IMR-90 (cell line): ENCODE data around the gene USB1. TPM values are rescaled to one million over a fixed set of nuclear protein-coding genes. Genes with fewer than 3 reads are reported as not detected.

ENCODE experiments used
- ATAC-seq: fragments of 200-7000 bp; cut with Tn5 transposase; 2 replicates; pipeline ENCODE4 v1.9.1; 2020; ENCODE audit warnings: low read depth, mild to moderate bottlenecking, moderate library complexity
- BruUV-seq: library from RNA; stranded (reverse); fragments of 400-500 nt; replicated peaks from 2 replicates; lab custom pipeline; 2021; lab: Mats Ljungman, UMichigan
- CTCF ChIA-PET: fragments of 300-600 bp; formaldehyde crosslinking; extraction: SDS; loops from one replicate; lab custom pipeline; 2021; ENCODE audit warnings: antibody characterized with exemption; lab: Yijun Ruan, JAX
- POLR2A ChIA-PET: fragments of 300-600 bp; sonication (Branson Sonifier 250); formaldehyde crosslinking; loops from one replicate; lab custom pipeline; 2022; ENCODE audit warnings: antibody characterized with exemption; ENCODE audit not compliant: unreplicated experiment; lab: Charles Lee
- DNase-seq: peaks from one replicate; pipeline ENCODE4 v3.0.0; 2013
- H2AFZ ChIP-seq: replicated peaks from 2 replicates; pipeline ENCODE3; 2013; ENCODE audit warnings: low read length, mild to moderate bottlenecking; ENCODE audit not compliant: poor library complexity
- H2AK5ac ChIP-seq: 2 replicates; pipeline ENCODE4 v1.6.1; 2013; ENCODE audit warnings: low read depth, low read length, inconsistent platforms
- H2AK9ac ChIP-seq: replicated peaks from 2 replicates; pipeline ENCODE3; 2013; ENCODE audit warnings: mild to moderate bottlenecking, low read depth, low read length, moderate library complexity; ENCODE audit not compliant: poor library complexity
- H2BK120ac ChIP-seq: 2 replicates; pipeline ENCODE4 v1.6.1; 2013; ENCODE audit warnings: low read depth, low read length, inconsistent platforms
- H2BK15ac ChIP-seq: 3 replicates; pipeline ENCODE4 v1.6.1; 2013; ENCODE audit warnings: low read depth, low read length, inconsistent platforms
- H2BK20ac ChIP-seq: 2 replicates; pipeline ENCODE4 v1.6.1; 2013; ENCODE audit warnings: low read depth, mild to moderate bottlenecking, inconsistent platforms, low read length, moderate library complexity
- H2BK5ac ChIP-seq: 2 replicates; pipeline ENCODE4 v1.6.1; 2013; ENCODE audit warnings: mild to moderate bottlenecking, low read depth, low read length, inconsistent platforms; ENCODE audit not compliant: poor library complexity, severe bottlenecking
- H3K14ac ChIP-seq: replicated peaks from 2 replicates; pipeline ENCODE4 v1.6.1; 2013; ENCODE audit warnings: low read depth, low read length, inconsistent platforms
- H3K18ac ChIP-seq: 2 replicates; pipeline ENCODE4 v1.6.1; 2013; ENCODE audit warnings: low read depth, low read length, control low read depth
- H3K23ac ChIP-seq: 2 replicates; pipeline ENCODE4 v1.6.1; 2013; ENCODE audit warnings: low read depth, low read length, inconsistent platforms
- H3K27ac ChIP-seq: 2 replicates; pipeline ENCODE4 v1.5.1; 2013; ENCODE audit warnings: mild to moderate bottlenecking, control low read depth, low read length; ENCODE audit not compliant: insufficient read depth
- H3K27me3 ChIP-seq: 2 replicates; pipeline ENCODE4 v1.6.1; 2013; ENCODE audit warnings: low read length; ENCODE audit not compliant: control insufficient read depth, insufficient read depth
- H3K36me3 ChIP-seq: 2 replicates; pipeline ENCODE4 v1.6.1; 2013; ENCODE audit warnings: low read length, mixed read lengths; ENCODE audit not compliant: control insufficient read depth, insufficient read depth
- H3K4ac ChIP-seq: 2 replicates; pipeline ENCODE4 v1.6.1; 2013; ENCODE audit warnings: low read depth, low read length, inconsistent platforms
- H3K4me1 ChIP-seq: 2 replicates; pipeline ENCODE4 v1.6.1; 2013; ENCODE audit warnings: low read length, mixed read lengths; ENCODE audit not compliant: control insufficient read depth, insufficient read depth
- H3K4me2 ChIP-seq: 2 replicates; pipeline ENCODE4 v1.6.1; 2013; ENCODE audit warnings: low read depth, mild to moderate bottlenecking, control low read depth, low read length, moderate library complexity
- H3K4me3 ChIP-seq: 2 replicates; pipeline ENCODE4 v1.5.1; 2013; ENCODE audit warnings: low read depth, mild to moderate bottlenecking, control low read depth, low read length, moderate library complexity; ENCODE audit not compliant: insufficient read depth
- H3K56ac ChIP-seq: 2 replicates; pipeline ENCODE4 v1.6.1; 2013; ENCODE audit warnings: low read length, inconsistent platforms; ENCODE audit not compliant: insufficient read depth; ENCODE audit errors: extremely low read depth
- H3K79me1 ChIP-seq, 2 experiments: 2 replicates each; pipeline ENCODE4 v1.6.1; 2013; ENCODE audit warnings: low read length in 2 of 2, inconsistent platforms in 1 of 2, low read depth in 1 of 2
- H3K9ac ChIP-seq: 2 replicates; pipeline ENCODE4 v1.6.1; 2013; ENCODE audit warnings: low read depth, low read length, control low read depth
- H3K9me1 ChIP-seq: 2 replicates; pipeline ENCODE4 v1.6.1; 2013; ENCODE audit warnings: low read length, inconsistent platforms; ENCODE audit not compliant: insufficient read depth
- H3K9me3 ChIP-seq: 2 replicates; pipeline ENCODE4 v1.6.1; 2013; ENCODE audit warnings: low read length; ENCODE audit not compliant: control insufficient read depth, insufficient read depth
- H4K20me1 ChIP-seq: 2 replicates; pipeline ENCODE4 v1.6.1; 2013; ENCODE audit warnings: low read length, inconsistent platforms; ENCODE audit not compliant: insufficient read depth
- H4K5ac ChIP-seq: 2 replicates; pipeline ENCODE4 v1.6.1; 2013; ENCODE audit warnings: mild to moderate bottlenecking, low read depth, low read length, control low read depth
- H4K8ac ChIP-seq, 2 experiments: 2 replicates each; pipeline ENCODE4 v1.6.1; 2013; ENCODE audit warnings: low read depth in 2 of 2, low read length in 2 of 2, control low read depth in 1 of 2, inconsistent platforms in 1 of 2
- H4K91ac ChIP-seq: 2 replicates; pipeline ENCODE4 v1.6.1; 2013; ENCODE audit warnings: low read depth, low read length, inconsistent platforms; ENCODE audit not compliant: insufficient read depth
- ELK1 ChIP-seq: fragments of 150-350 bp; IDR thresholded peaks from 2 replicates; pipeline ENCODE4 v1.6.1; 2016; ENCODE audit warnings: low read depth, mild to moderate bottlenecking, low read length, moderate library complexity, borderline replicate concordance
- MAFK ChIP-seq: IDR thresholded peaks from 2 replicates; pipeline ENCODE4 v1.6.1; 2012; ENCODE audit warnings: low read depth, low read length, improper control_type of control experiment
- MXI1 ChIP-seq: IDR thresholded peaks from 2 replicates; pipeline ENCODE4 v1.6.1; 2012; ENCODE audit warnings: low read depth, mild to moderate bottlenecking, low read length, moderate library complexity, borderline replicate concordance
- RFX5 ChIP-seq: IDR thresholded peaks from 2 replicates; pipeline ENCODE4 v1.8.0; 2012; ENCODE audit warnings: low read depth, mild to moderate bottlenecking, low read length, moderate library complexity
- SMC3 ChIP-seq: fragments of 150-350 bp; IDR thresholded peaks from 2 replicates; pipeline ENCODE4 v1.6.1; 2016; ENCODE audit warnings: low read depth, mild to moderate bottlenecking, antibody characterized with exemption, low read length, moderate library complexity
- USF2 ChIP-seq: fragments of 150-350 bp; IDR thresholded peaks from 2 replicates; pipeline ENCODE4 v1.6.1; 2017; ENCODE audit warnings: mild to moderate bottlenecking, antibody characterized with exemption, low read length, low read depth
- WGBS, 2 experiments: methylation state at CpG; one replicate each; pipeline versions ENCODE4 v1.1.5 to v1.1.7; 2013; ENCODE audit warnings: missing lambda C conversion rate in 2 of 2; ENCODE audit not compliant: insufficient read length in 1 of 2; ENCODE audit errors: extremely low coverage in 2 of 2; 5-methylcytosine and 5-hydroxymethylcytosine counted together
- dilution Hi-C: fragments of 300-500 bp; cut with HindIII; formaldehyde crosslinking; loops from one replicate; pipeline ENCODE4 v1.14.3; 2018; ENCODE audit warnings: low sequenced_read_pairs; ENCODE audit not compliant: unreplicated experiment
- in situ Hi-C: fragments of 300-500 bp; cut with MboI; formaldehyde crosslinking; loops from 3 replicates; pipeline ENCODE4 v1.14.3; 2019; ENCODE audit warnings: low sequenced_read_pairs, inconsistent platforms, mixed read lengths
- intact Hi-C: fragments of 100-400 bp; cut with micrococcal nuclease; formaldehyde crosslinking; loops from 2 replicates; pipeline ENCODE4 v1.10.0; 2022
- polyA plus RNA-seq, 3 experiments: library from polyadenylated mRNA; depleted of rRNA; stranded (reverse); fragments of >200 nt; gene quantifications; 2 replicates each; pipeline ENCODE4 v1.2.3, GENCODE V29; 2012; ENCODE audit warnings: low replicate concordance in 1 of 3
- total RNA-seq: library from RNA; depleted of rRNA; stranded (reverse); fragments of >200 nt; gene quantifications from 2 replicates; pipeline ENCODE4 v1.2.3, GENCODE V29; 2012

Gene USB1
- total and polyA plus RNA-seq, 2 of the 4 experiments (the other 2 are of a cell fraction), result 45.9 to 94.9 TPM

- Histone ChIP-seq H2AK9ac (no peak overlapping the region), H3K27ac (no peak overlapping the region), H4K8ac (no peak overlapping the region), H3K56ac (no peak overlapping the region), H3K18ac (no peak overlapping the region), H3K23ac (no peak overlapping the region), H2BK5ac (no peak overlapping the region), H3K27me3 (peaks cover 18% of the 10 kb centered on the region), H3K9ac (no peak overlapping the region), H3K79me1 (no peaks in the 10 kb centered on the region), H2AK5ac (no peak overlapping the region), H3K14ac (no peak overlapping the region), H3K9me1 (no peaks in the 10 kb centered on the region), H4K5ac (no peak overlapping the region), H3K4ac (no peak overlapping the region), H3K4me2 (no peak overlapping the region), H3K4me1 (no peaks in the 10 kb centered on the region), H2BK120ac (no peak overlapping the region), H2AFZ (no peak overlapping the region), H2BK15ac (no peak overlapping the region), H4K20me1 (no peaks in the 10 kb centered on the region), H3K4me3 (no peak overlapping the region), H3K9me3 (no peaks in the 10 kb centered on the region), H3K36me3 (no peaks in the 10 kb centered on the region), H2BK20ac (no peak overlapping the region), H4K91ac (no peak overlapping the region)
- ChIA-PET POLR2A (no interaction called here), CTCF (interaction anchor here (0.6 to 0.7 kb wide), 2 partner anchors 60 to 452 kb away, joined by 3 to 4 read pairs; no protein-coding TSS in a partner anchor)
- in situ Hi-C loops (no loop called here), dilution Hi-C loops (no loop called here), intact Hi-C loops (no loop called here)
- WGBS, 2 experiments, result 82% methylated on average over 3 of the region's 5 CpGs; no CpG with 5 or more reads in 1 of the 2 experiments
- DNase-seq, result no peak
- no peak for ATAC-seq
- BruUV-seq, result no TSS peak
- TF ChIP-seq MAFK, result no peak
- no peak for TF ChIP-seq MXI1
- no peak for TF ChIP-seq RFX5
- no peak for TF ChIP-seq SMC3
- TF ChIP-seq USF2, result no peak
- TF ChIP-seq ELK1, result no peak
These were observed 55.4 kb downstream of the USB1 start for GRCh38 chr16:58056580-58056979.
